ENCODE data around the gene RND1. TPM values are rescaled to one million over a fixed set of nuclear protein-coding genes. Genes with fewer than 3 reads are reported as not detected.

Gene RND1
- total and polyA plus RNA-seq, 2 of the 13 experiments (the other 11 are each of a cell fraction or from before 2014, with no cell fraction given) = 1.8 to 1.9 TPM

DNA sequence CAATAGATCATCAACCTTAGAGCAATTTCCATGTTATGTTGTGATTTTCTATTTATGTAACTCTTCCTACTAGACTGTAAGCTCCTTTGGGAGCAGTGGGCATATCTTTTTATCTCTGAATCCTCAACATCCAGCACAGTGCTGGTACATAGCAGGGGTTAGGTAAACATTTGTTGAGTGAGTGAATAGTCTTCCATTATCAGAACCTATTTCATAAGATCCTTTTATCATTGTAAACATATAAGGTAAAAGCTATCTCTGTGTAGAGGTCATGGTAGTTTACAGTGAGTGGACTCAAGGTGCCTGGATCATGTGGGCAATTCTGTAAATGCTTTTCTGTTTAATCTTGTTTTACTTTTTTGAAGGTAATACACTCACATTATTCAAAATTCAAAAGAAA lies 44.5 kb upstream of the RND1 start (continued):
- TF ChIP-seq, protein P1, sequence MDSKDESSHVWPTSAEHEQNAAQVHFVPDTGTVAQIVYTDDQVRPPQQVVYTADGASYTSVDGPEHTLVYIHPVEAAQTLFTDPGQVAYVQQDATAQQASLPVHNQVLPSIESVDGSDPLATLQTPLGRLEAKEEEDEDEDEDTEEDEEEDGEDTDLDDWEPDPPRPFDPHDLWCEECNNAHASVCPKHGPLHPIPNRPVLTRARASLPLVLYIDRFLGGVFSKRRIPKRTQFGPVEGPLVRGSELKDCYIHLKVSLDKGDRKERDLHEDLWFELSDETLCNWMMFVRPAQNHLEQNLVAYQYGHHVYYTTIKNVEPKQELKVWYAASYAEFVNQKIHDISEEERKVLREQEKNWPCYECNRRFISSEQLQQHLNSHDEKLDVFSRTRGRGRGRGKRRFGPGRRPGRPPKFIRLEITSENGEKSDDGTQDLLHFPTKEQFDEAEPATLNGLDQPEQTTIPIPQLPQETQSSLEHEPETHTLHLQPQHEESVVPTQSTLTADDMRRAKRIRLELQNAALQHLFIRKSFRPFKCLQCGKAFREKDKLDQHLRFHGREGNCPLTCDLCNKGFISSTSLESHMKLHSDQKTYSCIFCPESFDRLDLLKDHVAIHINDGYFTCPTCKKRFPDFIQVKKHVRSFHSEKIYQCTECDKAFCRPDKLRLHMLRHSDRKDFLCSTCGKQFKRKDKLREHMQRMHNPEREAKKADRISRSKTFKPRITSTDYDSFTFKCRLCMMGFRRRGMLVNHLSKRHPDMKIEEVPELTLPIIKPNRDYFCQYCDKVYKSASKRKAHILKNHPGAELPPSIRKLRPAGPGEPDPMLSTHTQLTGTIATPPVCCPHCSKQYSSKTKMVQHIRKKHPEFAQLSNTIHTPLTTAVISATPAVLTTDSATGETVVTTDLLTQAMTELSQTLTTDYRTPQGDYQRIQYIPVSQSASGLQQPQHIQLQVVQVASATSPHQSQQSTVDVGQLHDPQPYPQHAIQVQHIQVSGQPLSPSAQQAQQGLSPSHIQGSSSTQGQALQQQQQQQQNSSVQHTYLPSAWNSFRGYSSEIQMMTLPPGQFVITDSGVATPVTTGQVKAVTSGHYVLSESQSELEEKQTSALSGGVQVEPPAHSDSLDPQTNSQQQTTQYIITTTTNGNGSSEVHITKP (CRISPR knock-in tag; IDR thresholded peaks at IDR 0.05; ENCODE audit: low read depth) = no peak
- TF ChIP-seq, protein P2, sequence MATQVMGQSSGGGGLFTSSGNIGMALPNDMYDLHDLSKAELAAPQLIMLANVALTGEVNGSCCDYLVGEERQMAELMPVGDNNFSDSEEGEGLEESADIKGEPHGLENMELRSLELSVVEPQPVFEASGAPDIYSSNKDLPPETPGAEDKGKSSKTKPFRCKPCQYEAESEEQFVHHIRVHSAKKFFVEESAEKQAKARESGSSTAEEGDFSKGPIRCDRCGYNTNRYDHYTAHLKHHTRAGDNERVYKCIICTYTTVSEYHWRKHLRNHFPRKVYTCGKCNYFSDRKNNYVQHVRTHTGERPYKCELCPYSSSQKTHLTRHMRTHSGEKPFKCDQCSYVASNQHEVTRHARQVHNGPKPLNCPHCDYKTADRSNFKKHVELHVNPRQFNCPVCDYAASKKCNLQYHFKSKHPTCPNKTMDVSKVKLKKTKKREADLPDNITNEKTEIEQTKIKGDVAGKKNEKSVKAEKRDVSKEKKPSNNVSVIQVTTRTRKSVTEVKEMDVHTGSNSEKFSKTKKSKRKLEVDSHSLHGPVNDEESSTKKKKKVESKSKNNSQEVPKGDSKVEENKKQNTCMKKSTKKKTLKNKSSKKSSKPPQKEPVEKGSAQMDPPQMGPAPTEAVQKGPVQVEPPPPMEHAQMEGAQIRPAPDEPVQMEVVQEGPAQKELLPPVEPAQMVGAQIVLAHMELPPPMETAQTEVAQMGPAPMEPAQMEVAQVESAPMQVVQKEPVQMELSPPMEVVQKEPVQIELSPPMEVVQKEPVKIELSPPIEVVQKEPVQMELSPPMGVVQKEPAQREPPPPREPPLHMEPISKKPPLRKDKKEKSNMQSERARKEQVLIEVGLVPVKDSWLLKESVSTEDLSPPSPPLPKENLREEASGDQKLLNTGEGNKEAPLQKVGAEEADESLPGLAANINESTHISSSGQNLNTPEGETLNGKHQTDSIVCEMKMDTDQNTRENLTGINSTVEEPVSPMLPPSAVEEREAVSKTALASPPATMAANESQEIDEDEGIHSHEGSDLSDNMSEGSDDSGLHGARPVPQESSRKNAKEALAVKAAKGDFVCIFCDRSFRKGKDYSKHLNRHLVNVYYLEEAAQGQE (IDR thresholded peaks at IDR 0.05; ENCODE audit: borderline replicate concordance in 1 of 2, low read depth in 1 of 2, low read length in 2 of 2) = peak in 1 of 2 experiments; percentile 69; a peak in 1 of 4 replicates
- no peak for TF ChIP-seq IKZF4 (CRISPR knock-in tag; IDR thresholded peaks at IDR 0.05; ENCODE audit: borderline replicate concordance, low read depth, not compliant biosample characterization)
- TF ChIP-seq, protein P3, sequence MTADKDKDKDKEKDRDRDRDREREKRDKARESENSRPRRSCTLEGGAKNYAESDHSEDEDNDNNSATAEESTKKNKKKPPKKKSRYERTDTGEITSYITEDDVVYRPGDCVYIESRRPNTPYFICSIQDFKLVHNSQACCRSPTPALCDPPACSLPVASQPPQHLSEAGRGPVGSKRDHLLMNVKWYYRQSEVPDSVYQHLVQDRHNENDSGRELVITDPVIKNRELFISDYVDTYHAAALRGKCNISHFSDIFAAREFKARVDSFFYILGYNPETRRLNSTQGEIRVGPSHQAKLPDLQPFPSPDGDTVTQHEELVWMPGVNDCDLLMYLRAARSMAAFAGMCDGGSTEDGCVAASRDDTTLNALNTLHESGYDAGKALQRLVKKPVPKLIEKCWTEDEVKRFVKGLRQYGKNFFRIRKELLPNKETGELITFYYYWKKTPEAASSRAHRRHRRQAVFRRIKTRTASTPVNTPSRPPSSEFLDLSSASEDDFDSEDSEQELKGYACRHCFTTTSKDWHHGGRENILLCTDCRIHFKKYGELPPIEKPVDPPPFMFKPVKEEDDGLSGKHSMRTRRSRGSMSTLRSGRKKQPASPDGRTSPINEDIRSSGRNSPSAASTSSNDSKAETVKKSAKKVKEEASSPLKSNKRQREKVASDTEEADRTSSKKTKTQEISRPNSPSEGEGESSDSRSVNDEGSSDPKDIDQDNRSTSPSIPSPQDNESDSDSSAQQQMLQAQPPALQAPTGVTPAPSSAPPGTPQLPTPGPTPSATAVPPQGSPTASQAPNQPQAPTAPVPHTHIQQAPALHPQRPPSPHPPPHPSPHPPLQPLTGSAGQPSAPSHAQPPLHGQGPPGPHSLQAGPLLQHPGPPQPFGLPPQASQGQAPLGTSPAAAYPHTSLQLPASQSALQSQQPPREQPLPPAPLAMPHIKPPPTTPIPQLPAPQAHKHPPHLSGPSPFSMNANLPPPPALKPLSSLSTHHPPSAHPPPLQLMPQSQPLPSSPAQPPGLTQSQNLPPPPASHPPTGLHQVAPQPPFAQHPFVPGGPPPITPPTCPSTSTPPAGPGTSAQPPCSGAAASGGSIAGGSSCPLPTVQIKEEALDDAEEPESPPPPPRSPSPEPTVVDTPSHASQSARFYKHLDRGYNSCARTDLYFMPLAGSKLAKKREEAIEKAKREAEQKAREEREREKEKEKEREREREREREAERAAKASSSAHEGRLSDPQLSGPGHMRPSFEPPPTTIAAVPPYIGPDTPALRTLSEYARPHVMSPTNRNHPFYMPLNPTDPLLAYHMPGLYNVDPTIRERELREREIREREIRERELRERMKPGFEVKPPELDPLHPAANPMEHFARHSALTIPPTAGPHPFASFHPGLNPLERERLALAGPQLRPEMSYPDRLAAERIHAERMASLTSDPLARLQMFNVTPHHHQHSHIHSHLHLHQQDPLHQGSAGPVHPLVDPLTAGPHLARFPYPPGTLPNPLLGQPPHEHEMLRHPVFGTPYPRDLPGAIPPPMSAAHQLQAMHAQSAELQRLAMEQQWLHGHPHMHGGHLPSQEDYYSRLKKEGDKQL (CRISPR knock-in tag; IDR thresholded peaks at IDR 0.05; ENCODE audit: low read depth) = peak; percentile 99
- TF ChIP-seq, protein P4, sequence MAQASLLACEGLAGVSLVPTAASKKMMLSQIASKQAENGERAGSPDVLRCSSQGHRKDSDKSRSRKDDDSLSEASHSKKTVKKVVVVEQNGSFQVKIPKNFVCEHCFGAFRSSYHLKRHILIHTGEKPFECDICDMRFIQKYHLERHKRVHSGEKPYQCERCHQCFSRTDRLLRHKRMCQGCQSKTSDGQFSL (CRISPR knock-in tag; IDR thresholded peaks at IDR 0.05) = no peak
- peak; percentile 62; the same call in 1 of the 2 replicates for TF ChIP-seq GATAD1 (CRISPR knock-in tag; IDR thresholded peaks at IDR 0.05)
- TF ChIP-seq FOXP1 (IDR thresholded peaks at IDR 0.05) = peak; percentile 51; the same call in 1 of the 2 replicates
- TF ChIP-seq FOXP1 (CRISPR knock-in tag; IDR thresholded peaks at IDR 0.05) = peak; percentile 94
- TF ChIP-seq, protein P5, sequence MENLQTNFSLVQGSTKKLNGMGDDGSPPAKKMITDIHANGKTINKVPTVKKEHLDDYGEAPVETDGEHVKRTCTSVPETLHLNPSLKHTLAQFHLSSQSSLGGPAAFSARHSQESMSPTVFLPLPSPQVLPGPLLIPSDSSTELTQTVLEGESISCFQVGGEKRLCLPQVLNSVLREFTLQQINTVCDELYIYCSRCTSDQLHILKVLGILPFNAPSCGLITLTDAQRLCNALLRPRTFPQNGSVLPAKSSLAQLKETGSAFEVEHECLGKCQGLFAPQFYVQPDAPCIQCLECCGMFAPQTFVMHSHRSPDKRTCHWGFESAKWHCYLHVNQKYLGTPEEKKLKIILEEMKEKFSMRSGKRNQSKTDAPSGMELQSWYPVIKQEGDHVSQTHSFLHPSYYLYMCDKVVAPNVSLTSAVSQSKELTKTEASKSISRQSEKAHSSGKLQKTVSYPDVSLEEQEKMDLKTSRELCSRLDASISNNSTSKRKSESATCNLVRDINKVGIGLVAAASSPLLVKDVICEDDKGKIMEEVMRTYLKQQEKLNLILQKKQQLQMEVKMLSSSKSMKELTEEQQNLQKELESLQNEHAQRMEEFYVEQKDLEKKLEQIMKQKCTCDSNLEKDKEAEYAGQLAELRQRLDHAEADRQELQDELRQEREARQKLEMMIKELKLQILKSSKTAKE (CRISPR knock-in tag; IDR thresholded peaks at IDR 0.05; ENCODE audit: borderline replicate concordance) = peak; percentile 75; the same call in 1 of the 2 replicates
- peak; percentile 88; the same call in 1 of the 2 replicates for TF ChIP-seq MIER3 (CRISPR knock-in tag; IDR thresholded peaks at IDR 0.05; ENCODE audit: borderline replicate concordance)
- 0 out of 2 replicates have a peak, but pooled peaks have one; percentile 40 for TF ChIP-seq ARNT2 (CRISPR knock-in tag; IDR thresholded peaks at IDR 0.05; ENCODE audit: low read depth)
- TF ChIP-seq PHB2 (IDR thresholded peaks at IDR 0.05; ENCODE audit: partially characterized antibody) = no peak
- TF ChIP-seq CAMTA2 (CRISPR knock-in tag; IDR thresholded peaks at IDR 0.05; ENCODE audit: borderline replicate concordance) = no peak

Measured in HepG2 (cell line).